Suppressor macrophage (primary cell): Measurements from ENCODE around the gene PTGER2.

Experiments
- DNase-seq, 4 experiments: peaks; one replicate each; pipeline ENCODE4 v3.0.0-alpha.2; 2020 to 2022
- total RNA-seq, 17 experiments: gene quantifications; one replicate each; lab custom pipeline; 2026; ENCODE audit warnings: mixed read lengths in 6 of 17, inconsistent platforms in 3 of 17; lab: John Stamatoyannopoulos, UW

The PTGER2 gene, protein sequence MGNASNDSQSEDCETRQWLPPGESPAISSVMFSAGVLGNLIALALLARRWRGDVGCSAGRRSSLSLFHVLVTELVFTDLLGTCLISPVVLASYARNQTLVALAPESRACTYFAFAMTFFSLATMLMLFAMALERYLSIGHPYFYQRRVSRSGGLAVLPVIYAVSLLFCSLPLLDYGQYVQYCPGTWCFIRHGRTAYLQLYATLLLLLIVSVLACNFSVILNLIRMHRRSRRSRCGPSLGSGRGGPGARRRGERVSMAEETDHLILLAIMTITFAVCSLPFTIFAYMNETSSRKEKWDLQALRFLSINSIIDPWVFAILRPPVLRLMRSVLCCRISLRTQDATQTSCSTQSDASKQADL
- total RNA-seq = 6.6 to 63.9 (median 18.9) reads per million in 17 experiments

DNA sequence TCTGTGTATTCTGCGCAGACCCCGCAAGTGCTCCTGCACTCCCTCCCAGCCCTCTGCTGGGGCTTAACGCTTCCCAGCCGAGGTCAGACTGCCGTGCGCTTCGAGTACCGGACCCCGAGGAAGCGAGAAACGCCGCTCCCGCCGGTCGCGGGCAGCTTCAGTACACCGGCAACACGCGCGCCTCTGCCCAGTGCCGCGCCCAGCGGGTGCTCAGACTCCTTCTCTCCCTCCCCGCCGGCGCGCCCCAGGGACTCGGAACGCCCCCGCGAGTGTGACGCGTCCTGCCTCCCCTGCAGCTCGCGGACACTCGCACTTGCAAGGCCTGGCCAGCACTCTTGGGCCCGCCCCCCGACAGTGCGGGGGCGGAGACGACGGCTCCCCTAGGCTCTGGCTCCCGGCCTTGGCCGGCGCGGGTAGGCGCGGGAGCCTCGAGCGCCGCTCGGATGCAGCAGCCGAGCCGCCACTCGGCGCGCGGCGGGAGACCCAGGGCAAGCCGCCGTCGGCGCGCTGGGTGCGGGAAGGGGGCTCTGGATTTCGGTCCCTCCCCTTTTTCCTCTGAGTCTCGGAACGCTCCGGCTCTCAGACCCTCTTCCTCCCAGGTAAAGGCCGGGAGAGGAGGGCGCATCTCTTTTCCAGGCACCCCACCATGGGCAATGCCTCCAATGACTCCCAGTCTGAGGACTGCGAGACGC, at the start of gene PTGER2:
PTGER2 (plus strand) TSS at position 410 of the 692 bp plus-strand sequence; CDS start at position 647, 237 bp downstream.
- peak; percentile 94 to 97 (median 97) for DNase-seq

DNA sequence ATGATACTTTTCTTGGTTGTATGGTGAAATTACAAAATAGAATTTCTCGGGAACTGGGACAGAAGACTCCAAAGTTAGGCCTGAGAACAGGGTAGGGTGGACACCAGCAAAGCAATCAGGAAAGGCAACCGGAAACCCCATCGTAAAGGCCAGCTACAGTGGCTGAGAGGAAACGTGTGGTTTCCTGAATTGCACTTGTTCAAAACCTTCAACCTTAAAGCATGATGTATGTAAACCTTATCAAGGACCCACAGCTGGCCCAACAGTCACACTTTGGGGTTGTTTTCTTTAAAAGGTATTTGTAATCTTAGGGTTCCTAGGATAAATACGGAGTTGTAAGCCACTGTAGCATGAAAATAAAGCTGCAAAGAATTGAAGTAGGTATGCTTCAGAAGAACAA, 48.9 kb upstream of the PTGER2 start:
- peak in 1 of 4 experiments; percentile 10 for DNase-seq

DNA sequence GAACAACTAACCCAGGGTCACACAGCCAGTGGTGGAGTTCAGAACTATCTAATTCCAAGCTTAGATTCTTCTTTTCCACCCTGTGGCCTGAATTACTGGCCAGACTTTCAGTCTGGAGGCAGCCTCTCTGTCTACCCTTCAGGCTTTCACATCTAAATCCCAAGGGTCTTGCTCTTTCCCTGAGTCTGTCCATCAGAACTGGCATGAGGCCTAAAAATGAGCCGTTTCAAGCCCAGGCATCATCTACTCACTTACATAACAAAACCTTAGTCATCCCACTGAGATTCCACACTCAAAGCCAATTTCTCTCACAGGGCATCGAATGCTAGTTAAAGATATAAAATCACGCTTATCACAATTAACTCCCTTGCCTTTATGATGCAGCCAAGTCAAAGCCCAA, 47.9 kb upstream of the PTGER2 start:
- no peak for DNase-seq

DNA sequence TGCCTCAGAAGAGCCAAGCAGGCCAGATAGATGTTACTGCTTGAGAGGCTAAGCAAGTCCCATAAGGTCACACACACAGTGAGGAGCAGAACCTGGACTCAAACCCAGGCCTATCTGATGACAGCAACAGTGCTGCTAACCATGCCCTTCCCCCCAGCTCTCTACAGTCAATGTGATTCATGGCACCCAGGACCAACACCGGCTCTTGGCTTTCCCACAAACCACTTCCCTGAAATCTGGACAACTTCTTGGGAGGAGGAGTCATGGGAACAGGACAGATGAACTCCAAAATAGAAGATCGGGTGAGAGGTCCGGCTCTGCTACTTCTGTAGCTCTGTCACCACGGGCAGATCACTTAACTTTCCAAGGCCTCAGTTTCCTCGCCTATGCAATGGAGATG, 47.3 kb upstream of the PTGER2 start:
- no peak for DNase-seq

DNA sequence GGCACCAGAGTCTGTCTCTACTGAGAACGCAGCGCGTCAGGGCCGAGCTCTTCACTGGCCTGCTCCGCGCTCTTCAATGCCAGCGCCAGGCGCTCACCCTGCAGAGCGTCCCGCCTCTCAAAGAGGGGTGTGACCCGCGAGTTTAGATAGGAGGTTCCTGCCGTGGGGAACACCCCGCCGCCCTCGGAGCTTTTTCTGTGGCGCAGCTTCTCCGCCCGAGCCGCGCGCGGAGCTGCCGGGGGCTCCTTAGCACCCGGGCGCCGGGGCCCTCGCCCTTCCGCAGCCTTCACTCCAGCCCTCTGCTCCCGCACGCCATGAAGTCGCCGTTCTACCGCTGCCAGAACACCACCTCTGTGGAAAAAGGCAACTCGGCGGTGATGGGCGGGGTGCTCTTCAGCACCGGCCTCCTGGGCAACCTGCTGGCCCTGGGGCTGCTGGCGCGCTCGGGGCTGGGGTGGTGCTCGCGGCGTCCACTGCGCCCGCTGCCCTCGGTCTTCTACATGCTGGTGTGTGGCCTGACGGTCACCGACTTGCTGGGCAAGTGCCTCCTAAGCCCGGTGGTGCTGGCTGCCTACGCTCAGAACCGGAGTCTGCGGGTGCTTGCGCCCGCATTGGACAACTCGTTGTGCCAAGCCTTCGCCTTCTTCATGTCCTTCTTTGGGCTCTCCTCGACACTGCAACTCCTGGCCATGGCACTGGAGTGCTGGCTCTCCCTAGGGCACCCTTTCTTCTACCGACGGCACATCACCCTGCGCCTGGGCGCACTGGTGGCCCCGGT, 46.4 kb upstream of the PTGER2 start, which contains the start of gene PTGDR:
PTGDR (plus strand) TSS at position 198 of the 778 bp plus-strand sequence; CDS start at position 315, 117 bp downstream.
- DNase-seq = peak in 2 of 4 experiments; percentile 11 to 28

DNA sequence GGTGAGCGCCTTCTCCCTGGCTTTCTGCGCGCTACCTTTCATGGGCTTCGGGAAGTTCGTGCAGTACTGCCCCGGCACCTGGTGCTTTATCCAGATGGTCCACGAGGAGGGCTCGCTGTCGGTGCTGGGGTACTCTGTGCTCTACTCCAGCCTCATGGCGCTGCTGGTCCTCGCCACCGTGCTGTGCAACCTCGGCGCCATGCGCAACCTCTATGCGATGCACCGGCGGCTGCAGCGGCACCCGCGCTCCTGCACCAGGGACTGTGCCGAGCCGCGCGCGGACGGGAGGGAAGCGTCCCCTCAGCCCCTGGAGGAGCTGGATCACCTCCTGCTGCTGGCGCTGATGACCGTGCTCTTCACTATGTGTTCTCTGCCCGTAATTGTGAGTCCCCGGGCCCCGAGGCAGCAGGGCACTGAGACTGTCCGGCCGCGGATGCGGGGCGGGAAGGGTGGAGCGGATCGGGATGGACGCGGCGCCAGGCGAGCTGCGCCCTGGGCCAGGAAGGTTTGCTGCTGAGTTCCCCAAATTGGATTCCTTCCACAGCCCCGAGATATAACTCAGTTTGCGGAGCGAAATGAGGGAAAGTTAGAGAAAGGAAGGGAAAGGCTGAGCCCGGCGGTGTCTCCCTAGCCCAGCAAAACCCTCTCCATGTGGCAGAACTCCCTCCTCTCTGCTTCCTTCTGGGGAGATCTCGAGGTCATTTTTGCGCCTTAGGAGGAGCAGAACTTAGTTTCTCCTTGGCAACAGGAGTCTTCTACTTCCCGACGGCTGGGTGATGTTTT, 45.6 kb upstream of the PTGER2 start:
- no peak for DNase-seq

DNA sequence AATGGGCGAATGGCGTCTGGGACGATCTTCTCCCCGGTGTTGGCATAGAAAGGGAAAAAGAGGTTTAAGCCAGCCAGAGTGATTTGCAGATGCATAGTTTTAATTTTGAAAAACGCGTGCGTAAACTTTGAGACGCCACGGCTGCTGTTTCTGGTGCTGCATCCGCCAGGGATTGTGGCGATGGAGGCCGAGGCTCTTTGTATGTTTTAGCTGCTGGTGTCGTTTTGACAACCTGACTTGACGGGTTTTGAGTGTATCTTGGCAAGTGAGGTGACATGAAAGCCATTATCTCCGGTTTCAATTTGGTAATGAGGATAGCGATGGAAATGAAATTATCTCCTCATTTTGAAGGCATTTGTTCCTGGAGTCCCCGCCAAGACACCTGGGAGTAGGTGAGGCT, 45.0 kb upstream of the PTGER2 start:
- no peak for DNase-seq

DNA sequence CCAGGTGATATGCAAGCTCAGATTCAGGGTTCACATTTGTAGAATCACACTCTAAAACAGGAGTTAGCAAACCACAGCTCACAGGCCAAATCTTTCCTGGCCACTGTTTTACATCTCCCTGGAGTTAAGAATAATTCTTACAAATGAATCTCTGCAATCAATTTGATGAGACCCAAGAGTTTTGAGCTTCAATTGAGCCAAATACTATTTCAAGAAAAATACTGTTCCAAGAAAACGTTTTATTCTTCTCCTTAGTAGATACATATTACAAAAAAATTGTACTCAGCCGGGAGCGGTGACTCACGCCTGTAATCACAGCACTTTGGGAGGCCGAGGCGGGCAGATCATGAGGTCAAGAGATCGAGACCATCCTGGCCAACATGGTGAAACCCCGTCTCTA, 44.1 kb upstream of the PTGER2 start:
- DNase-seq = no peak

DNA sequence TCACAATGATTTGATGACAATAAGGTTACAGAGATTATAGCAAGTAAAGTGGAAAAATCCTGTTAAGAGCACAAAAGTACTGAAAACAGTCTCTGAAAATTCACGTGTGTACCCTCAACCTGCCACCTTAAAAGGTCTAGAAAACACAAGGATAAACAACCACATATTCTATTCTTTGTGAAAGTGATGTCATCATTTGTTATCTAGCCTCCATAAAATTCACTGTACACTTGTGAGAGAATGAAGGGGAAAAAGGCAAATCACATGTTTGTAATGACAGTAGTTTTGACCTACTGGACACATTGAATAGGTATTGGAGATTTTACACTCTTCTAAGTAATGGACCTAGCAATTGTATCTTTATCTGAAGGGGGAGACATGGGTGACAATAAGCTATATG, 42.6 kb upstream of the PTGER2 start:
- no peak for DNase-seq

DNA sequence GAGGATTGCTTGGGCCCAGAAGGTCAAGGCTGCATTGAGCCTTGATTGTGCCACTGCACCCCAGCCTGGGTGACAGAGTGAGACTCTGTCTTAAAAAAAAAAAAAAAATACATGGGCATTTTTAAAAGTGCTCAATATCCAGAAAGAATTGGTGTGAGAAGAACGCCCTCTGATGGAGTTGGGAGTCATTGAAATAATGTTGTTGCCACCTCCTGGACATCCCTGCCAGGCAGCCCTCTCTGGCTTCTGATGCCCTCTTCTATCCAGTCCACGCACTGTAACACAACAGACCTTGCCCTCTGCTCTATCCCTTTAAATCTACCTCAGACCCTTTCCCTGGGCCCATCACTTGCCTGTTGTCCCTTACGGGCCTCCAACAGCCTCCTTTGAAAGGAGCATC, 41.7 kb upstream of the PTGER2 start:
- peak; percentile 26 to 40 (median 34) for DNase-seq

DNA sequence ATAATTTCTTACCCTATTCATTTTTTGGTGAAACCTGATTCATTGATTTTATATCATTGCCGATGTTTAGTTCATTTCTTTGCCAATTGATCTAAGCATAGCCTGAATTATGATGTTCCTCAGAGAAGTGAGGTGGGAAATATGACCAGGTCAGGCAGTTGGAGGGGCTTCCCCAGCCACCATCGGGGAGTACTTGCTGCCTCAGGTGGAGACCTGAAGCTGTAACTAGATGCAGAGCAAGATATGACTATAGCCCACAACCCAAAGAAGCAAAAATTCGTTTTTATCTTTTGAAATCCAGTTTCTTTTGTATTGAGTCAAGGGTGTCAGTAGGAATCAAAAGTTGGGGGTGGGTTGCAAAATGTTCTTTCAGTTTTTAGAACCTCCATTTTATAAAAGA, 38.7 kb upstream of the PTGER2 start:
- DNase-seq = no peak

DNA sequence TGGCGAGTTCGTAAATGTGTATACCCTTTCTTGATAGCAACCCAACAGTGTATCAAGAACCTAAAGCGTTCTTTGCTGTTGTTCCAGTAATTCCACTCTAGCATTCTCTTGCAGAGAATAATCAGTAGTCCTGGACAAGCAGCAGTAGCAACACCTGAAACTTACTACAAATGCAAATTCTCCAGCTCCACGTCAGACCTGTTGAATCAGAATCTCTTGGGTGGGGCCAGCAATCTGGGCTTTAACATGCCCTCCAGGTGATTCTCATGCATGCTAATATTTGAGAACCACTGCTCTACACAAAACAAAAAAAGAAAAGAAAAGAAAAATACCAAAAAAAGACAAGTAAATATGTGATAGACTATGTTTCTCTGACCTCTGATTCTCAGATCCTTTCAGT, 36.6 kb upstream of the PTGER2 start:
- no peak for DNase-seq

DNA sequence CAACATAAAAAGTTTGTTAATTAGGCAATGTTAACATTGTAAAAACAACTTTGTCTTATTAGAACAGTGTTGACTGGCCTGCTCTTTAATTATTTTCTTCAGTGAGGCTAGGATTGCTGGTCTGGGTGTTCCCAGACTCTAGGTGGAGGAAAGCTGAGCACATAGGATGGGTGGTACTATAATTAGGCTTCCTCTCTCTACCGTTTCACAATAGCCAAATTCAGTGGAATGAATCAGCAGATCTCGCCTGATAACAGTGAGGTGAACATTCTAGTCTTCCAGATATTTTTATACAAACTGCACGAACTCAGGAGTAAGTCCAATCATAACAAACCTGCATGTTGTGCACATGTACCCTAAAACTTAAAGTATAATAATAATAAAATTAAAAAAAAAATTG, 34.7 kb upstream of the PTGER2 start:
- DNase-seq = peak in 3 of 4 experiments; percentile 18 to 40 (median 38)

DNA sequence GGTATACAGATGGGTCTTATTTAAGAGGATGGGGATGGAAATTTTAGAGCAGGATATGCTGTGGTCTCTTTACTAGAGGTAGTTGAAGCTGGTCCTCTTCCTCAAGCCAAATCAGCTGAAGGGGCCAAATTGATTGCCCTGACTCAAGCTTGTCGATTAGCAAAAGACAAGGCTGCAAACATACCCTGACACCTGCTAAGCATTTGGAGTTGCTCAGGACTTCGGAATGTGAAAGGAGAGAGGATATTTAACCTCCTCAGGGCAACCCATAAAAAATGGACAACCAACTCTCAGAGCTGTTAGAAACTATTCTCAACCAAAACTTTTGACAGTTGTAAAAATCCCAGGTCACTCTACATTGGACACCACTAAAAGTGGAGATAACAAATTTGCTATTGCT, 31.0 kb upstream of the PTGER2 start:
- DNase-seq = no peak

DNA sequence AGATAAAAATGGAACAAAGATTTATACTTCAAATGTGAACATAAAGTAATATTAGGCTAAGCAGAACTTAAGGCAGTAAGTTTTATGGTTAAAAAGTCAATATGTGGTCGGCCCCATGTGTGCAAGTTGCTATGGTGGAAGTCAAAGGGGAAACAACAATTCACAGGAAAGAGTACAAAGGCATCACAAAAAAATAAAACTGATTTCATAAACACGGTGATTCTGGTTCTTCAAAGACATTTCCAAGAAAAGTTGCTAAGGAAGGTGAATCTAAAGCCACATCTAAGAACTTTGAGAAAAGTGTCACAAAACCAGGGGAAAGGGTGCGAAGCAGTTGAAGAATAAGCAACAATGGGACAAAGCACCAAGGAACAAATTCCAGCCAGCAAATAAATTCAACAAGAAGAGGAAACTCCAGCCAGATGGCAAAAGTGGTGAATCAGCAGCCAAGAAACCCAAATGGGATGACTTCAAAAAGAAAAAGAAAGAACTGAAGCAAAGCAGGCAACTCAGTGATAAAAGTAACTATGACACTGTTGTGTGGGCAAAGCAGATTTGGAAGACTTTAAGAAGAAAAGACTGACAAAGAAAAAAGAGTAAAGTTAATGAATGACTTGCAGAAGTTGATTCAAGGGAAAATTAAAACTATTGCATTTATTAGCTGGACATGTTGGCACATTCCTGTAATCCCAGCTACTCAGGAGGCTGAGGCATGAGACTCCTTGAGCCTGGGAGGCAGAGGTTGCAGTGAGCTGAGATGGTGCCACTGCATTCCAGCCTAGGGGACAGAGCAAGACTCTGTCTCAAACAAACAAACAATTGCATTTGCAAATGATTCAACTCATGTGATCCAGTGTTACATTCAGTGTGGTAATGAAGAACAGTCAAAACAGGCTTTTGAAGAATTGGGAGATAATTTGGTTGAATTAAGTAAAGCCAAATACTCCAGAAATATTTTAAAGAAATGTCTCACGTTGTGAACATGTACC, 27.2 kb upstream of the PTGER2 start:
- no peak for DNase-seq

DNA sequence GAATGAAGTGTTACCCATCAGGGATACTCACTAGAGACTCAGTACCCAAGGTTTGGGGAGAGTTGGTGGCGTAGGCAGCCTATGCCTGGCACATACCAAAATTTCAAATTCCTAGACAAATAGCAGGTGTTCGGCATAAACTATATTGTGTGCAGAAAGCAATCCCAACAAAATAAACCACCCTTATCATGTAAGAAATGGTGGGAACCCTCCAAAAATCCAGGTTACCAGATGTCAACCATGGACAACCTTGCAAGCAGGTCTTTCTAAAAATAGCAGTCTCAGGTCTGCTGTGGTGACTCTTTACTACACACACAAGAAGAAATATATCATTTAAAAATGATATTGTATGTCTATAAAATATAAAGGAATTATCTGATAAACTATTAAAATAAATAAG, 17.7 kb upstream of the PTGER2 start:
- no peak for DNase-seq

DNA sequence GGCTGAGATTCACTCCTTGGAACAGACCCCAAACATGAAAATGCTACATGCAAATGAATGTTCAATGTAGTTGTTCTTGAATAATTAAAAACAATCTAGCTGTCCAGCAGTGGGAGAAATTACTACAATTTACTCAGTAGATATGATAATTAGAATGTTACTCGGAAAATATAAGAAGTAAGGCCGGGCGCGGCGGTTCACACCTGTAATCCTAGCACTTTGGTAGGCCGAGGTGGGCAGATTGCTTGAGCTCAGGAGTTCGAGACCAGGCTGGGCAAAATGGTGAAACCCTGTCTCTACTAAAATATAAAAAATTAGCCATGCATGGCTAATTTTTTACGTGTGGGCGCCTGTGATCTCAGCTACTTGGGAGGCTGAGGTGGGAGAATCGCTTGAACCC, 15.3 kb upstream of the PTGER2 start:
- no peak for DNase-seq

DNA sequence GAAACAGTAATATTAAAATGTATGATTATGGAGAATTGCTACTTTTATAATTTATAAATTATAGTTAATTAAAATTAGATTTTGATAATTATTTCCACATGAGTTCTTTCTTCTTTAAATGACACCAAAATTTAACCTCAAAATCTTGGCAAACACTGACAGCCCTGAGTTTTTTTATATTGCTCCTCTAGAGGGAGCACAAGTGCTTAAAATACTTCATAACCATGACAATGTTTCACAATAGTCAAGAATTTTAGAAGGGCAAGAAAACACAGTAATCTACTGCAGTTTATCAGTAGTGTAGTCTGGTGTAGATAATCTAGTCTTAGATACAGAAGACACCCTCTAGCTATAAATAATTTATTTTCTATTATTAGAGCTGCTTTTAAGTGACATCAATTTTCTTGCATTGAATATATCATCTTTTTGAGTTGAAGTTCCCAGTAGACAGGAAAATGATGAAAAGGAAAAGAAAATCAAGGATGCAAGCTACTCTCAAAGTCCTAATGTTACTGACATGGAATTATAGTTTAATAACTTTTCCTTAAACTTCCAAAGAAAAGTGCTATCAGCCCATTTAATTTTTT, 14.3 kb upstream of the PTGER2 start:
- peak; percentile 31 to 85 (median 66) for DNase-seq

DNA sequence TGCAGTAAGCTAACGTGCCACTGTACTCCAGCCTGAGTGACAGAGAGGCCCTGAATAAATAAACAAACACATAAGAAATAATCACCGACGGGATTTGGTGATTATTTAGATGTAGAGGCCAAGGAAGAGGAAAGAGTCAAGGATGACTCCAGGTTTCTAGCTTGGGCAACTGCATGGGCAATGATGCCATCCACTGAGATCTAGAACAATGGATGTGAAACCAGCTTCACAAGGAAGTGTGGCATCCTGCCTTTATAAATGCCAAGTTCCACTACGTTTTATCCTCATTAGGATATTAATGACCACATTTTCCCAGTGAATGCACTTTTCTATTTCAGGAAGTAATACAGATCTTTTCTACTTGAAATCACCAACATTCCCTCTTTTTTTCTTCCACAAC, 10.9 kb upstream of the PTGER2 start:
- peak in 3 of 4 experiments; percentile 19 to 47 (median 40) for DNase-seq

DNA sequence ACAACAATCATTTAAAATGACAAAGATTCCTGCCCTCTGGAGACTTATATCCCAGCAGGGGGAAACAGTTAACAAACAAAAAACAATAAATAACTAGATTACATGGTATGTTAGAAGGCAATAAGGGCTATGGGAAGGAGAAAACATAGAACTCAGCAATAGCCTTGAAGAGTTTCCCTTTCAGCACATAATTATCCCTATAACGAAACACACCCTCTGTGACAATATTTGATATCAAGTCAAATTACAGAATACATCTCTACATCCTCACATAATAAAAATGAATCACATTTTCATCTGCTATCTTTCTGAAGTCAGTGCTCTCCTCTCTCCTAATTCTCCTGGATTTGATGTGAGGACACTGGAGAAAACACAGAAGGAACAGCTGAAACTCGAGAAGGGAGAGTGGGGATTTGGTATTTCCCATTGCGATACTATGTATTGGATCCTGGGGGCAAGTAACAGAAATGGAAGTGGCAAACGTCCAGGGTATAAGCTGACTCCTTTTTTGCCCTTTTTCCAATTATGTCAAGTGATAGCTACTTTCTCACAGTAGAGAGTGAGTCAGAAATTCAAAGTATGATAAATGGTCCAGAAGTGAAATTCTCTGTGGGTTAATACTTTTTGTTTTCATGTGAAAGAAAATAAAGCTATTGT, 9.7 kb upstream of the PTGER2 start:
- no peak for DNase-seq
